Subcutaneous abdominal adipose tissue (tissue), 5 donors: ENCODE measurements around the gene APOC3.

ENCODE experiments used
- H3K27ac ChIP-seq: one replicate; pipeline ENCODE4 v1.7.0; 2013; ENCODE audit warnings: low read depth, mild to moderate bottlenecking, inconsistent platforms, low read length, moderate library complexity
- H3K27me3 ChIP-seq, 5 donors: one replicate each; pipeline ENCODE4 v1.7.0; 2013; ENCODE audit warnings: low read length in 5 of 5, inconsistent platforms in 1 of 5; ENCODE audit not compliant: control insufficient read depth in 5 of 5, insufficient read depth in 4 of 5
- H3K36me3 ChIP-seq, 5 donors: one replicate each; pipeline ENCODE4 v1.7.0; 2013; ENCODE audit warnings: low read length in 5 of 5; ENCODE audit not compliant: control insufficient read depth in 5 of 5, insufficient read depth in 5 of 5
- H3K4me1 ChIP-seq, 5 donors: one replicate each; pipeline ENCODE4 v1.7.0; 2013; ENCODE audit warnings: low read length in 5 of 5, mild to moderate bottlenecking in 3 of 5, moderate library complexity in 1 of 5; ENCODE audit not compliant: control insufficient read depth in 5 of 5, insufficient read depth in 5 of 5
- H3K4me3 ChIP-seq, 5 donors: one replicate each; pipeline ENCODE4 v1.7.0; 2013; ENCODE audit warnings: low read length in 5 of 5, low read depth in 1 of 5
- H3K9ac ChIP-seq, 5 donors: one replicate each; pipeline ENCODE4 v1.7.0; 2013; ENCODE audit warnings: low read length in 5 of 5, mild to moderate bottlenecking in 4 of 5, moderate library complexity in 3 of 5
- H3K9me3 ChIP-seq, 5 donors: one replicate each; pipeline ENCODE4 v1.7.0; 2013; ENCODE audit warnings: low read length in 5 of 5; ENCODE audit not compliant: control insufficient read depth in 5 of 5
- donor health status: healthy.
- donor health status: healthy.
- donor health status: healthy.
- donor health status: healthy.
- donor health status: healthy.

The APOC3 gene

GRCh38 chr11:116844722-116845121 lies 15.0 kb downstream of the APOC3 start:
- peaks cover 0 to 61% (median 54%) of the 10 kb centered on the region in 5 donors for H3K36me3 ChIP-seq
- H3K27me3 ChIP-seq = no peaks in the 10 kb centered on the region
- no peak overlapping the region for H3K9ac ChIP-seq
- no peak overlapping the region for H3K27ac ChIP-seq
- H3K9me3 ChIP-seq = no peaks in the 10 kb centered on the region
- H3K4me3 ChIP-seq = no peak overlapping the region
- peaks cover 0 to 6% (median 0%) of the 10 kb centered on the region in 5 donors for H3K4me1 ChIP-seq

- H3K27ac ChIP-seq = no peak overlapping the region
- no peak overlapping the region for H3K4me3 ChIP-seq
- no peaks in the 10 kb centered on the region for H3K9me3 ChIP-seq
- H3K36me3 ChIP-seq = peaks cover 0 to 63% (median 55%) of the 10 kb centered on the region in 5 donors
- no peaks in the 10 kb centered on the region for H3K27me3 ChIP-seq
- H3K4me1 ChIP-seq = peaks cover 0 to 15% (median 12%) of the 10 kb centered on the region in 5 donors
- H3K9ac ChIP-seq = no peak overlapping the region
Measured at GRCh38 chr11:116847612-116848011, 17.9 kb downstream of the APOC3 start.

- Histone ChIP-seq H3K27ac (no peak overlapping the region), H3K4me3 (no peak overlapping the region), H3K27me3 (no peaks in the 10 kb centered on the region), H3K4me1 (peaks cover 0 to 28% (median 20%) of the 10 kb centered on the region in 5 donors), H3K36me3 (peaks cover 0 to 52% (median 48%) of the 10 kb centered on the region in 5 donors), H3K9me3 (no peaks in the 10 kb centered on the region), H3K9ac (no peak overlapping the region)
Measured at GRCh38 chr11:116849060-116849459, 19.4 kb downstream of the APOC3 start.

GRCh38 chr11:116849486-116849885 lies 19.8 kb downstream of the APOC3 start:
- no peak overlapping the region for H3K27ac ChIP-seq

GRCh38 chr11:116851626-116852025 lies 21.9 kb downstream of the APOC3 start:
- Histone ChIP-seq H3K9ac (no peak overlapping the region), H3K4me1 (peaks cover 0 to 38% (median 27%) of the 10 kb centered on the region in 5 donors), H3K4me3 (no peak overlapping the region), H3K9me3 (no peaks in the 10 kb centered on the region), H3K36me3 (peaks cover 2 to 39% (median 32%) of the 10 kb centered on the region in 5 donors), H3K27me3 (no peaks in the 10 kb centered on the region), H3K27ac (no peak overlapping the region)

More at GRCh38 chr11:116849486-116849885, 19.8 kb downstream of the APOC3 start:
- H3K4me3 ChIP-seq = no peak overlapping the region
- H3K9me3 ChIP-seq = no peaks in the 10 kb centered on the region
- no peak overlapping the region for H3K9ac ChIP-seq
- no peaks in the 10 kb centered on the region for H3K27me3 ChIP-seq
- peaks cover 0 to 32% (median 20%) of the 10 kb centered on the region in 5 donors for H3K4me1 ChIP-seq
- peaks cover 2 to 54% (median 48%) of the 10 kb centered on the region in 5 donors for H3K36me3 ChIP-seq

GRCh38 chr11:116852261-116853031 lies 22.7 kb downstream of the APOC3 start:
- Histone ChIP-seq H3K27ac (no peak overlapping the region), H3K27me3 (no peaks in the 10 kb centered on the region), H3K9ac (no peak overlapping the region), H3K4me3 (no peak overlapping the region), H3K36me3 (peaks cover 6 to 39% (median 31%) of the 10 kb centered on the region in 5 donors), H3K4me1 (peaks cover 0 to 45% (median 36%) of the 10 kb centered on the region in 5 donors), H3K9me3 (no peaks in the 10 kb centered on the region)

GRCh38 chr11:116853461-116854073 lies 23.9 kb downstream of the APOC3 start:
- no peaks in the 10 kb centered on the region for H3K9me3 ChIP-seq
- no peak overlapping the region for H3K4me3 ChIP-seq
- no peaks in the 10 kb centered on the region for H3K27me3 ChIP-seq
- H3K36me3 ChIP-seq = peaks cover 6 to 45% (median 34%) of the 10 kb centered on the region in 5 donors
- H3K4me1 ChIP-seq = peaks cover 0 to 50% (median 39%) of the 10 kb centered on the region in 5 donors
- no peak overlapping the region for H3K27ac ChIP-seq
- no peak overlapping the region for H3K9ac ChIP-seq

GRCh38 chr11:116855413-116855812 lies 25.7 kb downstream of the APOC3 start:
- Histone ChIP-seq H3K4me3 (no peak overlapping the region), H3K27ac (no peak overlapping the region), H3K9ac (no peak overlapping the region), H3K27me3 (no peaks in the 10 kb centered on the region), H3K4me1 (peaks cover 0 to 50% (median 39%) of the 10 kb centered on the region in 5 donors), H3K9me3 (no peaks in the 10 kb centered on the region), H3K36me3 (peaks cover 6 to 48% (median 35%) of the 10 kb centered on the region in 5 donors)

- Histone ChIP-seq H3K36me3 (peaks cover 8 to 58% (median 45%) of the 10 kb centered on the region in 5 donors), H3K9me3 (no peaks in the 10 kb centered on the region), H3K27me3 (no peaks in the 10 kb centered on the region), H3K4me3 (no peak overlapping the region), H3K9ac (no peak overlapping the region), H3K27ac (peak overlapping the region; percentile 13), H3K4me1 (peaks cover 0 to 48% (median 37%) of the 10 kb centered on the region in 5 donors)
Measured at GRCh38 chr11:116856423-116856822, 26.7 kb downstream of the APOC3 start.

- H3K36me3 ChIP-seq = peaks cover 13 to 67% (median 54%) of the 10 kb centered on the region in 5 donors
- H3K4me1 ChIP-seq = peaks cover 0 to 39% (median 29%) of the 10 kb centered on the region in 5 donors
- no peaks in the 10 kb centered on the region for H3K27me3 ChIP-seq
- H3K9me3 ChIP-seq = no peaks in the 10 kb centered on the region
- H3K27ac ChIP-seq = no peak overlapping the region
- H3K4me3 ChIP-seq = no peak overlapping the region
- H3K9ac ChIP-seq = no peak overlapping the region
Measured at GRCh38 chr11:116857316-116857715, 27.6 kb downstream of the APOC3 start.
